ENCODE results near the gene HDAC8.
"Not testable (repeated sequence)": the region's sequence is repeated elsewhere in the genome, so short reads cannot be mapped to it uniquely, and the experiment has no call there.

HDAC8 gene

DNA sequence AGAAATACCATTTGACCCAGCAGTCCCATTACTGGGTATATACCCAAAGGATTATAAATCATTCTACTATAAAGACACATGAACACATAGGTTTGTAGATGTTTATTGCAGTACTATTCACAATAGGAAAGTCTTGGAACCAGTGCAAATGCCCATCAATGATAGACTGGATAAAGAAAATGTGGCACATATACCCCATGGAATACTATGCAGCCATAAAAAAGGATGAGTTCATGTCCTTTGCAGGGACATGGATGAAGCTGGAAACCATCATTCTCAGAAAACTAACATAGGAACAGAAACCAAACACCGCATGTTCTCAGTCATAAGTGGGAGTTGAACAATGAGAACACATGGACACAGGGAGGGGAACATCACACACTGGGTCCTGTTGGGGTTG, 123.6 kb downstream of the HDAC8 start:
- not testable (repeated sequence) for DNase-seq

DNA sequence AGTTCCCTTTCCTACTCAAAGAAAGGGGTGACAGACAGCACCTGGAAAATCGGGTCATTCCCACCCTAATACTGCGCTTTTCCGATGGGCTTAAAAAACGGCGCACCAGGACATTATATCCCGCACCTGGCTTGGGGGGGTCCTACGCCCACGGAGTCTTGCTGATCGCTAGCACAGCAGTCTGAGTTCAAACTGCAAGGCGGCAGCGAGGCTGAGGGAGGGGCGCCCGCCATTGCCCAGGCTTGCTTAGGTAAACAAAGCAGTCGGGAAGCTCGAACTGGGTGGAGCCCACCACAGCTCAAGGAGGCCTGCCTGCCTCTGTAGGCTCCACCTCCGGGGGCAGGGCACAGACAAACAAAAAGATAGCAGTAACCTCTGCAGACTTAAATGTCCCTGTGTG, 131.9 kb downstream of the HDAC8 start:
- DNase-seq = not testable (repeated sequence)

DNA sequence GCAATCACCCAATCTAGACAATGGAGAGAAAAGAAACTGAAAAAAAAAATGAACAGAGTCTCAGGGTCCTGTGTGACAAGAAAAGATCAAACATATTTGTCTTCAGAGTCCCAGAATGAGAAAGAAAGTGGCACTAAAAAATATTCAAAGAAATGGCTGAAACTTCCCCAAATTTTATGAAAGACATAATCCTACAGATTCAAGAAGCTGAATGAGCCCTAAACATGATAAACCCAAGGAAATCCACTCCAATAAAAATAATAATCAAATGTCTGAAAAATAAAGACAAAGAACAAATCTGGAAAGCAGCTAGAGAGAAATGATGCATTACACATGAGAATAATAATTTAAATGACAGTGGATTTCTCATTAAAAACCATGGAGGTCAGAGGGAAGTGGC, 136.6 kb downstream of the HDAC8 start:
- DNase-seq = no peak

DNA sequence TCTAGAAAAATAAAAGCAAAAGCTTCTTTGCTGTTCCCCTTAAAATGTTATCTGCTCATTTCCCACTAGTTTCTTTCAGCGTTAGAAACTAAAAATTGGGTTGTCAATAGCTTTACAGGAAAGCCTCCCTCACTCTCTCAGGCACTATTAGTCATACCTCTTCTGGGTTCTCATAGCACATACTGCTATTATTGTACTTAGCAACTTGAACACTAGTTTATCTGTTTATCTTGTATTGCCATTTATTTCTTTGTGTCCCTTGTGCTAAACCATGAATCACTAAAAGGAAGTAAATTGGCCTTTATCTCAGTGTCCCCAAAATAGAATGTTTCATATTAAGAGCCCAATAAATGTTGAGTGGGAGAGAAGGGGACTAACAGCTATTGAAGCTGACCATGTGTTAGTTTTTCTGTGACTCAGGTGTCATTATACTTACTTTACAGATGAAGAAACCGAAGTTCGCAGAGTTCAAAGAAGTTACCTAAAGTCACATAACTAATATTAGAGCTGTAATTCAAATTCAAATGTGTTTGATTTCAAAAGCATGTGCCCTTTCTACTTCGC, 142.2 kb downstream of the HDAC8 start:
- no peak for DNase-seq

DNA sequence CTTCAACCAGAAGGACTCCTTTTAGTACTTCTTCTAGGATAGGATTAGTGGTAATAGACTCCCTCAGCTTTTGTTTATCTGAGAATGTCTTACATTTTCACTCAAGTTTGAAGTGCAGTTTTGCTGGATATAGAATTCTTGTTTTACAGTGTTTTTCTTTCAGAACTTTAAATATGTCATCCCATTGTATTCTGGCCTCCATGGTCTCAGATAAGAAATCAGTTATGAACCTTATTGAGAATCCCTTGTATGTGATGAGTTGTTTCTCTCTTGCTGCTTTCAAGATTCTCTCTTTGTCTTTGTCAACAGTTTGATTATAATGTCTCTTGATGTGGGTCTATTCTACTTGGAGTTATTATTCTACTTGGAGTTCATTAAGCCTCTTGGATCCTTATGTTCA, 150.8 kb downstream of the HDAC8 start:
- DNase-seq = no peak

DNA sequence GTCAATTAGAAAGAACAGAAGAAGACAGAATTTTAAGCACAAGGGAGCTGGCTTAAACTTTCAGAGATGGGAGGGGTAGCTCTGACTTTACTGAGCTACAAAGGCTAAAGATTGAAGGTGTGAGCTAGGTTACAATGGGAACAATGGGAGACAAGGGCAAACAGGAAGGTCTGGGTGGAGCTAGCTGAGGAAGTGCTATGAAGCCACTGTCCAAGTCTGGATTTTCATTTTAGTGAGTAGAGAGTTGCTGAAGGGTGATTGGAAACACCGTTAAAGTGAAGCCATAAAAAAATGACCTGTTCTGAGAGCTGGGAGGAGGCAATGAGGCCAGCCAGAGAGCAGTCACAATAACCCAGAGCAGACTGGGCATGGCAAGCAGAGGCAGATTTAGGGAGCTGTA, 162.7 kb downstream of the HDAC8 start:
- no peak for DNase-seq

DNA sequence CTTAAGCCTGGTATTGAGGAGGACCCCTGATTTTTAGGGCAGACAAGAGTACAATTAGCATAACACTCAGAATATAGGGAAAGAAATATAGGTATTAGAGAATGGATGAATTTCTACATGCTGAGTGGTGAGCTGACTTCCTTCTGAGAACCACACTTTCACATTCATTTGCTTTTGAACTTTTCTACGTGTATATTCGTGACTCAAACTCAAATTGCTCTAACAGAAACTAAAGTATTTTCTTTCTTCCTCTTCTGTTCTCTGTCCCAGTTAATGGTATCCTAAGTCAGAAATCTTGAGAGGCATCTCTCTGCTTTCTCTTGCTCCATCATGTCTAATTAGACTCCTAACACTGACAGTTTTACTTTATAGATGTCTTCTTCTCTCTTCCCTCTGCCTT, 163.8 kb downstream of the HDAC8 start:
- DNase-seq = no peak

DNA sequence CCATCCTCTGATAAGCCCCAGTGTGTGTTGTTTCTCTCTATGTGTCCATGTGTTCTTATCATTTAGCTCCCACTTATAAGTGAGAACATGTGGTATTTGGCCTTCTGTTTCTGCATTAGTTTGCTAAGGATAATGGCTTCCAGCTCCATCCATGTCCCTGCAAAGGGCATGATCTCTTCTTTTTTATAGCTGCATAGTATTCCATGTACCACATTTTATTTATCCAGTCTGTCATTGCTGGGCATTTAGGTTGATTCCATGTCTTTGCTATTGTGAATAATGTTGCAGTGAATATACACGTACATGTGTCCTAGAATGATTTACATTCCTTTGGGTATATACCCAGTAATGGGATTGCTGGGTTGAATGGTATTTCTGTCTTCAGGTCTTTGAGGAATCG, 167.5 kb downstream of the HDAC8 start:
- DNase-seq = not testable (repeated sequence)

DNA sequence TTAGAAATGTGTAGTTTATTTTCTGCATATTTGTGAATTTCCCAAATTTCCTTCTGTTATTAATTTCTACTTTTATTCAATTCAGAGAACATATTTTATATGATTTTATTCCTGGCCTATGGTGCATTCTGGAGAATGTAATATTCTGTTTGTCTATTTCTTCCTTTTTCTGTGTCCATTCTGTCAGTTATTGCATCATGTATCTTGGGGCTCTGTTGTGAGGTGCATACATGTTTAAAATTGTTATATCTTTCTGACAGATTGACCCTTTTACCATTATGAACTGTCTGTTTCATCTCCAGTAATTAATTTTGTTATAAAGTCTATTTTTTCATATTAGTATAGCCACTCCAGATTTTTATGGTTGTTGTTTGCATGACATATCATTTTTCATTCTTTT, 170.0 kb downstream of the HDAC8 start:
- no peak for DNase-seq

DNA sequence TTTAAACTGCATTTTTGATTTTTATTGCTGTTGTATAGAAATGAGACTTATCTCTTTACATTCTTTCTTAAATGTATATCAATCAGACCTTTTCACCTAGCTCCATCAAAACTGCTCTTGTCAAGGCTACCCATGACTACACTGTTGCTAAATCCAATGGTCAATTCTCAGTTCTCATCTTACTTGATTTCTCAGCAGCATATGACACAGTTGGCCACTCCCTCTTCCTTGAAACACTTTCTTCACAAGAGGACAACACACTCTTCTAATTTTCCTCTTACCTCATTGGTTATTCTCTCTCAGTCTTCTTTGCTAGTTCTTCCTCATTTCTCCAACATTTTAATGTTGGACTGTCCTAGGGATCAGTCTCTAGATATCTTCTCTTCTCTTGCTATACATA, 172.8 kb downstream of the HDAC8 start:
- DNase-seq = no peak

DNA sequence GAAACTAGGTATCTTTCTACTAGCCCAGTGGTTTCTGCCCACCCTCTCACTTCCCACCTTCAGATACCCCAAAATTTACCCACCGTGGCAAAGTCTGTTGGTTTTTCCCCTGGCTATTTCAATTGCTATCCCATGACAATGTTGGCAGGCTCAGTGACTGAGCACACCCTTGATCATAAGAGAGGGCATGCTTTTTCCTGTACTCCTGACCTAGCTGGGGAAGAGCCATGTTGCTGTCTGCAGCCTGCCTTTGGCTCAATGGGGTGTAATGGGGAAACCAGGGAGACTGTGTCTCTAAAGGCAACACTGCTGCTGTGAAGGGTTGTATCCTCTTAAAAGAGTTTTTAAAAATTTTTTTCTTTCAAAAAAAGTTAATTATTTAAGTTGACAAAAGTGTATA, 176.5 kb downstream of the HDAC8 start:
- DNase-seq = no peak

DNA sequence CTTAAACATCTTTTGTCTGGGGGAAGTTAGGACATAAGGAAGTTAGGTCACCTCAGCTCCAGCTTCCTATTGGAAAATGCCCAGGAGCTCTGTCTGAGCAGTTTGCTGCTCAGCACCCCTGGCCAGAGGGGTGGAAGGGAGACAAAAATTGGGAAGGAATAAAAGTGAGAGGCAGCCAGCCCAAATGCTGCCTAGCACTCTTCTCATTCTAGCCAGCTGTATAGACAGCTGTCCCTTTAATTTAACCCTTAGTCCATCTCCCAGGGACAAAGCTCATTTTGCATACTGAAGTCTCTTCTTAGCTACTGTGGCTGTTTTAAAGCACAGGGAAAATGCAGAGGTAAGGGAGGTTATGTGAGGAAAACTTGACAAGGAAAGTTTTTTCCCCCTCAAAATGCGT, 177.4 kb downstream of the HDAC8 start:
- DNase-seq = no peak

DNA sequence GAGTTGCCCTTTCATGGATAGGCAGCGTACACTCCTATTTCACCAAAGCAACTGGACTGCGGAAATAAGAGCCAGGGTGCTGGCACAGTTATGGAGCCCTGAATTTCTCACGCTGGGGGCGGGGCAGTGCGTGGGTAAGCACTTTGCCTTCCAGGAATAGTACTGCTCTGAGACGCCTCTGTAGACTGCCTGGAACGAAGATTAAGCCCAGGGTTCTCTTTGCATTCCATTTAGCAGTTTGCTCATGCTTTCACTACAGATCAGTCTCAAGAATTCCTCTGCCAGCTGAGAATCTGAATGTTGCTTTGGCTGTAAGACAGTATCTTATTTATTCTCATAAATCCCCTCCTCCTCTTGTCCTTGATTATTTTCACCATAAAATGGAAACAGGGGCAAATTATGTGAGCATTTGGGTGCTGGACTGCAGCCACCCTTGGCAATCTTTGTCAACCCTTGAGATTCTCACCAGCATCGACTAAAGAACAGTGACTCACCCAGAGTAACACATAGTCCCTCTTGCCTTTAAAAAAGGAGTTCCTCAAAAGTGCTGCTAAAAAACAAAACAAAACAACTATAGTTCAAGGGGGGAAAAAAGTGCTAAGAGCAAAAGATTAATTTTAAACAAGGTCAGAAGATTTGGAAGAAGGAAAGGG, 178.0 kb downstream of the HDAC8 start:
- no peak for DNase-seq

DNA sequence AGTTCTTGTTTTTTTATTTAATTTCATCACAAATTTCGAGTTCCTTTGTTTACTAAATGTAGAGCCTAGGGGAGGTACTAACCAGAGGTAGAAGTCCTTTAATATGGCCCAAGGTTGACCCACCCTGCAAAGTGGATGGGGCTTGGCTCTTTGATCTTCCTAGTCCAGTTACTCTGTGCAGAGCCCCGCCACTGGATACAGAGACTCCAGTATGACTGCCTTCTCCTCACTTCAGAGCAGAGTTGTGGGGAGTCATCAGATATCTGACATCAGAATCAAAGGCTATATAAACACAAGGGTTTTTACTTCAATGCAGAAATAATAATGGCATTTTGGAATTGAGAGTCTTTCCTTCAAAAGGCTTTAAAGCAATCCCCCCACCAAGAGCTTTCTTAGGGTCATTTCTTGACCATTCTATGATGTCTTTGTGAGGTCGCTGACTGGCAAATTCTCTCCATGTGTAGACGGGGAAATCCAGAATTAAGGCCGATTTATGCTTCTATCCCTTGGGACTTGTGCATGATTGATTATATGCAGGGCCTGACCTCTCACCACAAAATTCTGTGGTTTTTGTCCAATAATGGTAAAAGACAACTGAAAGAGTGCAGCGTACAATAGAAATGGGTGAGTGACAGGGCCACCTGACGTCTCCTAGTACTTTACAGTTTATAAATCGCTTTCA, 178.7 kb downstream of the HDAC8 start:
- no peak for DNase-seq

DNA sequence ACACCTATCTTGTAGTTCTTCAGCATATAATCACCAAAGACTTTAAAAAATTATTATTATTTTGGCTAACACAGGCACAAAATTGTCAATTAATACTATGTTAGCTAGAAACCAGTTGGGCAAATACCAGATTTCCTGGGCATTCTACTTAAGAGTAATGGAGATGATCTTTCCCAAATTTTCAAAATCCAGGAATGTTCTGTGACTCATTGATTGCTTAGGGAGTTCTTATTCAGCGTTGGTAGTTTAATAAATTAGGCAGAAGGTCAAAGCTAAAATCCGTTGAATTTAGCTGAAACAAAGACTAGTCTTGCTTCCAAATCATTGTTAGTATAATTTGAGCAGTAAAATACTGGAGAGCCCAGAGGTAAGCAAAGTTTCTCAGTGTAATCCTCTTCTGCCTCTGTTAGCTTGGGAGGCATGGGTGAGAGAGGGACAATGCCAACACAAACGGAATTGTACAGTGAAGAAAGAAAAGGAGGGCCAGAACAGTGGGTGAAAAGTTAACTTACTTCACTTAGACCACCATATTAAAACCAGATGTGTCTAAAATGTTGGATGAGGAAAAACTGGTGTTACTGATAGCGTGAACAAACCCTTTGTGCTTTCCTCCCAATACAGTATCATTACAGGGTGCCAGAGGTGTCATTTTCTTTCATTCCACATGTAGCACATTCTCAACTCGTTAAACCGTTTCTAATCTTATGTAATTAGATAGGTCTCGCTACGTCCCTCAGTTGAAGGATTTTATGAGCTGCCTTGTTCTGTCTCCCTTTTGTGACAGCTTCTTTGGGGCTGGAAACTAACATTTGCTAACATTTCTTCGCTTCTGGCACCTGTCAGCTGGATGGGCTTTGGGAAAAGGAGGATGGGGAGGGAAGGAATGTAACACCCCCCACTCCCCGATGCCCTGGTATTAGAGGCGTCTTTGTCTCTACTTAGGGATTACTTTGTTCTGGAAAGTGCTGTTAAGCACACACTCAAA, 179.5 kb downstream of the HDAC8 start:
- DNase-seq = no peak

DNA sequence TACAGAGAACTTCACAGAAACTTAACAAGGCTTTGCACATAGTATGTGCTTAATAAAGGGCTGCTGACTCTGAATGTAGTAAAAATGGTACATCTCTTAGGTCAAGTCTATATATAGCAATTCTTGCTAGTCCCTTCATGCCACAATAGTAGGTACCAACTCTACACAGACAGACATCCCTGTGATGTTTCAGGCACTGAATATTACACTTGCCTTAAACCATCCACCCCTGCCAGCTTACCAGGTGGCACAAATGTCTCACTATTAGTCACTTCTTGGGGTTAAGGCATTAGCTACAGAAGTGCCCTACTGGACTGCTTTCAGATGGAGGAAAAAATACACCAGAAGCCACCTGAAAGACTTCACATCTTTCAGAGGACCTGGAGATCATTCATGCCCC, 180.6 kb downstream of the HDAC8 start:
- no peak for DNase-seq

DNA sequence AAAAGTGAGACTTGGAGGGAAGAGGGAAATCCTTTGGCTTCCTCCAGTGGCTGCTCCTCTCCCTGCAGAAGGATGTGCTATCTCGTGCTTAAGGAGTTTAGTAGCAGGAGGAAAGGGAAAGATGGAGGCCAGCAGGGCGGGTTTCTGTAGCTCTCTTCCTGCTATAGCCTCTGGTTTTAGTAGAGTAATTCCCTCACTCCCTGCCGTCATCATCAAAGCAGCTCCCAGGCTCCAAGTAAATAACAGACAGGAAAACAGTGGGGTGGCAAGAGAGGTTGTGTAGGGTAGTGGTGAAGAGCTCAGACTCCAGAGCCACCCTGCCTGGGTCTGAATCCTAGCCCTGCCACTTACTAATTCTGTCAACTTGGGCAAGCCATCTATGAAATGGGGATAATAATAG, 185.4 kb downstream of the HDAC8 start:
- no peak for DNase-seq

DNA sequence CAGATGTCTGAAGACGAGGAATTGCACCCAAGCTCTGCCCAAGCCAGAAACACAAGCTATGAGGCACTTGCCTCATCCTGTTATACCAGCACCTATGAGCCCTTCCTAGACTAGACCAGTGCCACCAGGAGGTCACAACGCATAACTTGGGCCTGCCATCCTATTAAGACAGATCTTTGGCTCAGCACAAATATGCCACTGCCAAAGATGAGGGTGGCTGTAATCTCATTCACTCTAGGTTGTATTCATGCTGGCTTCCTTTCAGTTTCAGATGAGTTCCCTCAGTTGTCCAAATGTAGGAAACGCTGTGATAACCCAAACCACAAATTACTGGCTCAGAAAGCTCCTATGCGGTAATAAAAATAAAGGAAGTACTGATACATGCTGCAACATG, 190.4 kb downstream of the HDAC8 start:
- DNase-seq = no peak

DNA sequence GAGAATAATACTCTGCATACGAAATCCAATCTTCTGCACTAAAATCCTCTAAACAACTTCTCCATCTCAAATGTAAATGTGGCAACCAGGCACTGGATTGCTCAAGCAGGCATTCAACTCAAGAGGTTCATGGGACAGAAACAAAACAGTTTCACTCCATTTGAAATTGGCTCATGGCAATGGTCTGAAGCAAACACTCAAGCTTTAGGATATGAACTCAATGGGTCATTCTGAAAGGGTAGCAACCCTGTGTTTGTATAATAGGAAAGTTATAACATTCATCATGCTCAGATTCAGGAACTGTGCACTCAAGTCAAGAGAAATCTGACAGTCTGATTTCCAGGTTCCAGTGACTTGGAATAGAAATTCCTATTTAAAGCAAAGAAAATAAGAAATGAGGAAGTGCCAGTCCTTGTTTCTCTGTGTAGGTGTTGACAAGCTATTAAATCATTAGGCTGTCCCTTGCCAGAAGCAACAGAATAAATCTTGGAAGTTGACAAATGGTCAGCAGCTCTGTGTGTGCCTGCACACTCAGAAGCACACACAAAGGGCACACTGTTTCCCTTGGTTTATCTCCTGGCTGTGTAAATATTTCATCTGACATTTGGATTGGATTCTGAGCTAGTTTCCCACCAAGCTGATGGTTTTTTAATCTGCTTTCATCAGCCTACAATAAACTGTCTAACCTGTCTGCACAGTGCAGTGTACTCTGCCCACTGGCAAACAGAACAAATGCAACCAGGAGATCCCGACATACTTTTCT, 191.0 kb downstream of the HDAC8 start:
- DNase-seq = no peak

DNA sequence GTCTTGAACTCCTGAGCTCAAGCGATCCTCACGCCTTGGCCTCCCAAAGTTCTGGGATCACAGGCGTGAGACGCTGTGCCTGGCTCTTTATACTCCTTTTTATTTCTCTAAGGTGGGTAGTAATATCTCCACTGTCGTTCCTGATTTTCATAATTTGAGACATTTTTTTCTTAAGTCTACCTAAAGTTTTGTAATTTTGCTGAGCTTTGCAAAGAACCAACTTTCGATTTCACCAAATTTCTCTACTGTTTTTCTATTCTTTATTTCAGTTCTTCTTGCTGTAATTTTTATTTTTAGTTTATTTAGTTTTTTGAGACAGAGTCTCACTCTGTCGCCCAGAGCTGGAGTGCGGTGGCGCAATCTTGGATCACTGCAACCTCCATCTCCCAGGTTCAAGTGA, 196.5 kb downstream of the HDAC8 start:
- no peak for DNase-seq

DNA sequence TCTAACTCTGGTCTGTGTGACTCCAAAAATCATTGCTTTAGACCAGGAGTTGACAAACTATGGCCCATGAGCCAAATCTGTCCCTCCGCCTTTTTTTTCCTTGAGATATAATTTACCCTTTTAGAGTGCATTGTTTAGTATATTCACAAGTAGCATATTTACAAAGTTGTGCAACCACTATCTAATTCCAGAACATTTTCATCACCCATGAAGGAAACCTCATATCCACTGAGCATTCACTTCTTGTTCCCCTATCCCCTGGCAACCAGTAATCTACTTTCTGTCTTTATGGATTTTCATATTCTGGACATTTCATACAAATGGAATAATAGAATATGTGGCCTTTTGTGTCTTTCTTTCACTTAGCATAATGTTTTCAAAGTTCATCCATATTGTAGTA, 199.5 kb downstream of the HDAC8 start:
- DNase-seq = no peak

DNA sequence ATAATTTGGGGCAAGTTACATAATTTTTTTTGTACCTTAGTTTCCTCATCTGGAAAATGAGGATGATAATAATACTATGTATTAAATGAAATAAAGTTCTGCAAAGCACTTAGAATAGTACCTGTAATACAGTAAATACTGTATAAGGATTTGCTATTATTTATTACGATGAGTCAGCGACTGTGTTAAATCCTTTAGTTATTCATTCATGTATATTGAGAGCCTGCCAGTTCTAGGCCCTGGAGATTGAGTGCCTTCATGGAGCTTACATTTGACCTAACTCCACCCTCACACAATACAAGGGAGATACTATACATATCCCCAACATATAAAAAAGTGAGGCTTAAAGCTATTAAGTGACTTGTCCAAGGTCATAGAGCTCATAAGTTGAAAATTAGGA, 199.9 kb downstream of the HDAC8 start:
- no peak for DNase-seq

DNA sequence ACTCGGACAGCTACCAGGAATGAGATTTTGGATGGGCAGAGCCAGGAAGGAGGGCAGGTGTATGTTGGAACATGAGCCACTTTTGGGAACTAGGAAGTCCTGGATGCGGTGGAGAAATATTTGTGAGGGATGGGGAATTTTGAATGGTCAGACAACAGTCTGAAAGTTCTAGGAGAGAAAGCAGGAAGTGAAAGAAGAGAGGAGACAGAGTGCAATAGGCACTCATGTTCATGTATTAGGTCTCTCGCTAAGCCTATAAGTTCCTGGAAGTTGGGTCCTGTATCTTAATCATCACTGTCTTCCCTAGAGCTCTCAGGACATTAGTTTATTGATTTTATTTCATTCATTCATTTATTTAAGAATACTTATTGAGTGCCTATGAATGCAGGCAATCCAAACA, 201.2 kb downstream of the HDAC8 start:
- no peak for DNase-seq
